DOHH2 (cell line): ENCODE measurements around the gene INSM2.

Source experiments
- CTCF ChIP-seq: fragments of 200-600 bp; sonication (generic); IDR thresholded peaks from one replicate; pipeline ENCODE4 v1.5.1; 2014; ENCODE audit warnings: antibody characterized with exemption, mild to moderate bottlenecking, low read depth, low read length; ENCODE audit not compliant: poor library complexity, severe bottlenecking
- EZH2phosphoT487 ChIP-seq: fragments of 200-600 bp; sonication (generic); IDR thresholded peaks from 2 replicates; pipeline ENCODE4 v1.6.1; 2017; ENCODE audit warnings: borderline replicate concordance, mild to moderate bottlenecking, antibody characterized with exemption, low read length, moderate library complexity, mixed read lengths

GRCh38 chr14:35534873-35535482 is 1.0 kb downstream of the INSM2 start:
- TF ChIP-seq CTCF, result no peak
- TF ChIP-seq EZH2phosphoT487, result no peak
